Measurements from ENCODE around the gene IL17B.

Gene IL17B

DNA sequence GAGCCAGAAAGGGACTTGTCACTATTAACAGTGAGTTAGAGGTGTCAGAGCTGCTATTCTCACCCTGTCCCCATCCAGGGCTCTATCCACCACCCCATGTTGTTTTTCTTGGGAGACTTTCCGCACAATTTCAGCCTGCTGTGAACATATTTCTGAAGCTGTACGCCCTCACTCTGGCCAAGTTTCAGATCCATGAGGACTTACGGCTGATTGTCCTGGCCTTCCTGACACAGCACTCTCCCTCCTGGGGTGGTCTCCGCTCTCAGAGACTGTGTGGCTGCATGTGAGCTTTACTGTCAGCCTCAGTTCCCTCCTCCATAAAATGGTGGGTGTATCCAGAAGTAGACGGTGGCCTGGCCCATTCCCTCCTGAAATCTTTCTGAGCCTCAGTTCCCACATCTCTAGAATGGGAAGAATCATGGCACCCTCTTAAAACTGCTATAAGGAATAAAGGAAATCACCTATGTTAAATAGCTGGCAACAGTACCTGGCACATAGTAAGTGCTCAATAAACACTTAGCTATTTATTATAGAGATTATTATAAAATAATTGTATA lies 804 bp upstream of the IL17B start:
- no peak overlapping the region for H3K4me3 ChIP-seq (ENCODE audit: low read depth in 1 of 2, low read length in 1 of 2)
- no peaks in the 10 kb centered on the region for H3K36me3 ChIP-seq
- no peak overlapping the region for H3K27ac ChIP-seq
- no peaks in the 10 kb centered on the region for H3K9me3 ChIP-seq
- H3K27me3 ChIP-seq: no peaks in the 10 kb centered on the region
- peaks cover 0 to 5% of the 10 kb centered on the region in 2 experiments for H3K4me1 ChIP-seq (ENCODE audit: control insufficient read depth in 1 of 2, insufficient read depth in 1 of 2, low read depth in 1 of 2, low read length in 1 of 2)
- TF ChIP-seq, protein P1, sequence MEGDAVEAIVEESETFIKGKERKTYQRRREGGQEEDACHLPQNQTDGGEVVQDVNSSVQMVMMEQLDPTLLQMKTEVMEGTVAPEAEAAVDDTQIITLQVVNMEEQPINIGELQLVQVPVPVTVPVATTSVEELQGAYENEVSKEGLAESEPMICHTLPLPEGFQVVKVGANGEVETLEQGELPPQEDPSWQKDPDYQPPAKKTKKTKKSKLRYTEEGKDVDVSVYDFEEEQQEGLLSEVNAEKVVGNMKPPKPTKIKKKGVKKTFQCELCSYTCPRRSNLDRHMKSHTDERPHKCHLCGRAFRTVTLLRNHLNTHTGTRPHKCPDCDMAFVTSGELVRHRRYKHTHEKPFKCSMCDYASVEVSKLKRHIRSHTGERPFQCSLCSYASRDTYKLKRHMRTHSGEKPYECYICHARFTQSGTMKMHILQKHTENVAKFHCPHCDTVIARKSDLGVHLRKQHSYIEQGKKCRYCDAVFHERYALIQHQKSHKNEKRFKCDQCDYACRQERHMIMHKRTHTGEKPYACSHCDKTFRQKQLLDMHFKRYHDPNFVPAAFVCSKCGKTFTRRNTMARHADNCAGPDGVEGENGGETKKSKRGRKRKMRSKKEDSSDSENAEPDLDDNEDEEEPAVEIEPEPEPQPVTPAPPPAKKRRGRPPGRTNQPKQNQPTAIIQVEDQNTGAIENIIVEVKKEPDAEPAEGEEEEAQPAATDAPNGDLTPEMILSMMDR (IDR thresholded peaks at IDR 0.05): no peak

GRCh38 chr5:149378241-149378820 lies 761 bp downstream of the IL17B start:
- no peaks in the 10 kb centered on the region for H3K36me3 ChIP-seq
- no peaks in the 10 kb centered on the region for H3K27me3 ChIP-seq
- H3K4me1 ChIP-seq (ENCODE audit: control insufficient read depth in 1 of 2, insufficient read depth in 1 of 2, low read depth in 1 of 2, low read length in 1 of 2): peaks cover 0 to 5% of the 10 kb centered on the region in 2 experiments
- TF ChIP-seq, protein P1 (IDR thresholded peaks at IDR 0.05): no peak
- H3K27ac ChIP-seq: no peak overlapping the region
- no peaks in the 10 kb centered on the region for H3K9me3 ChIP-seq
- no peak overlapping the region for H3K4me3 ChIP-seq (ENCODE audit: low read depth in 1 of 2, low read length in 1 of 2)

DNA sequence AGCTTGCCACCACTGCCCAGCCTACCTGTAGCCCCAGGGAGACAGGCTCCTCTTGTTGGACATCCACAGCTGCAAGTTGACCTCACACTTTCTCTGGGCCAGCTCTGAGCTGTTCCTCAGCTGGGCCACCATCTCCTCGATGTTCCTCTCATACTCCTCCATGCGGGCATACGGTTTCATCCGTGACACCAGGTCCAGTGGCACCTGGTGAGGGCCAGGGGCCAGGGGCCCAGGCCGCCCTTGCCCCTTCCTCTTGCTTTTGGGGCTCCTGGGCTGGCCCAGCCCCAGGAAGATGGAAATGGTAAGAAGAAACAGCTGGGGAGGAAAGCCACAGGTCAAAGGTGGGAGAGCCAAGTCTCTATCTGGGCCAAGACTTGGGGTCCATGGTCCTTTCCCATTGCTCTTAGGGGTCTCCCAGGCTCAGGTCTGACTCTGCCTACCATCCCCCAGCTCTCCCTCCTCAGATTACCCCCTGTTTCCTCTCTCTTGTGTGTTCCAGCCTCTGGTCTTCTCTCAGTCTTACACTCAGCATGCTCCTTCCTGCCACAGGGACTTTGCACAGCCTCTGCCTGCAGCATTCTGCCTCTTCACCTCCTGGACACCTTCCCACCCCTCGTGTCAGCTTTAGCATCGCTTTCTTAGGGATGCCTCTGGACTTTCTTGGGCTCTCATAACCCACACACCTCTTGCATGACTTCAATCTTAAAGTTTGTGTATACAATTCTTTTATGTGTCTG lies 2.2 kb downstream of the IL17B start:
- Histone ChIP-seq H3K27ac (no peak overlapping the region), H3K4me3 (ENCODE audit: low read depth in 1 of 2, low read length in 1 of 2) (no peak overlapping the region), H3K9me3 (no peaks in the 10 kb centered on the region), H3K4me1 (ENCODE audit: control insufficient read depth in 1 of 2, insufficient read depth in 1 of 2, low read depth in 1 of 2, low read length in 1 of 2) (peaks cover 0 to 3% of the 10 kb centered on the region in 2 experiments), H3K27me3 (no peaks in the 10 kb centered on the region), H3K36me3 (no peaks in the 10 kb centered on the region)
- TF ChIP-seq, protein P1 (IDR thresholded peaks at IDR 0.05): no peak

GRCh38 chr5:149376104-149376503 lies 3.0 kb downstream of the IL17B start:
- Histone ChIP-seq H3K4me1 (ENCODE audit: control insufficient read depth in 1 of 2, insufficient read depth in 1 of 2, low read depth in 1 of 2, low read length in 1 of 2) (no peaks in the 10 kb centered on the region), H3K27ac (no peak overlapping the region), H3K9me3 (no peaks in the 10 kb centered on the region), H3K36me3 (no peaks in the 10 kb centered on the region), H3K4me3 (ENCODE audit: low read depth in 1 of 2, low read length in 1 of 2) (no peak overlapping the region), H3K27me3 (no peaks in the 10 kb centered on the region)
- TF ChIP-seq, protein P1 (IDR thresholded peaks at IDR 0.05): no peak

- TF ChIP-seq, protein P1 (IDR thresholded peaks at IDR 0.05): no peak
- H3K36me3 ChIP-seq: no peaks in the 10 kb centered on the region
- H3K27ac ChIP-seq: no peak overlapping the region
- H3K27me3 ChIP-seq: no peaks in the 10 kb centered on the region
- no peak overlapping the region for H3K4me3 ChIP-seq (ENCODE audit: low read depth in 1 of 2, low read length in 1 of 2)
- no peaks in the 10 kb centered on the region for H3K9me3 ChIP-seq
- no peaks in the 10 kb centered on the region for H3K4me1 ChIP-seq (ENCODE audit: control insufficient read depth in 1 of 2, insufficient read depth in 1 of 2, low read depth in 1 of 2, low read length in 1 of 2)
Measured at GRCh38 chr5:149375434-149375833, 3.7 kb downstream of the IL17B start.

All from neutrophil (primary cell).